Measurements from ENCODE around the gene PXT1. TPM values are rescaled to one million over a fixed set of nuclear protein-coding genes. Genes with fewer than 3 reads are reported as not detected.

Gene PXT1
- total and polyA plus RNA-seq, 9 of the 15 experiments (the other 6 are each of a cell fraction or from before 2014, with no cell fraction given) = 0.09 to 0.11 (median 0.10) TPM; not detected in 5

DNA sequence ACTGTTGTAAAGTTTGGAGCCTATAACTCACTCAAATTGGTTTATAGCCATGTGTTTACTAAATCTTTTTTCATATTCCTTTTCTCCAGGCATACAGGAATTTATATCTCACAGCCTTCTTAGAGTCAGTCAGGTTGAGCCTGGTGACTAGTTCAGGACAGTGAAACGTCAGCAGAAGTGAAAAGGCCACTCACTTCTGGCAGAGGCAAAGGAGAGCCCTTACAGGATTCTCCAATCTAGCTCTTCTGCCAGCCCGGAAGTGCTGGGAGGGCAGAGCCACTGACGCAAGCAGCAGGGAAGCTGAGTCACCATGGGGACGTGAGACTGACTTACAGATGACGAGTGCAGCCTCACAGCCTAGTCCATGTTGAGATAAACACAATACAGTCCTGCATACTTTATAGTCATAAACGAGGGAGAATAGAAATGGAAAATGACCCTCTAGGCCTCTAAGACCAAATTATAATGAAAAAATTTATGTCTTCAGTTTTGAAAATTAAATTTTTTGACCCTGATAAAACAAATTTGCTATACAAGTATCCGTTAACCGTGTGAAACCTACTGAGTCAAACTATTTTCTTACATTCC, 1.3 kb downstream of the PXT1 start (continued):
- TF ChIP-seq, protein P1, sequence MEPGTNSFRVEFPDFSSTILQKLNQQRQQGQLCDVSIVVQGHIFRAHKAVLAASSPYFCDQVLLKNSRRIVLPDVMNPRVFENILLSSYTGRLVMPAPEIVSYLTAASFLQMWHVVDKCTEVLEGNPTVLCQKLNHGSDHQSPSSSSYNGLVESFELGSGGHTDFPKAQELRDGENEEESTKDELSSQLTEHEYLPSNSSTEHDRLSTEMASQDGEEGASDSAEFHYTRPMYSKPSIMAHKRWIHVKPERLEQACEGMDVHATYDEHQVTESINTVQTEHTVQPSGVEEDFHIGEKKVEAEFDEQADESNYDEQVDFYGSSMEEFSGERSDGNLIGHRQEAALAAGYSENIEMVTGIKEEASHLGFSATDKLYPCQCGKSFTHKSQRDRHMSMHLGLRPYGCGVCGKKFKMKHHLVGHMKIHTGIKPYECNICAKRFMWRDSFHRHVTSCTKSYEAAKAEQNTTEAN (CRISPR knock-in tag; IDR thresholded peaks at IDR 0.05) = no peak
- TF ChIP-seq BACH1 (tag; IDR thresholded peaks at IDR 0.05) = peak; percentile 84; the same call in 1 of the 2 replicates
- TF ChIP-seq FOXP1 (CRISPR knock-in tag; IDR thresholded peaks at IDR 0.05) = no peak
- TF ChIP-seq CAMTA2 (CRISPR knock-in tag; conservative IDR thresholded peaks at IDR 0.05) = no peak
- TF ChIP-seq, protein P2, sequence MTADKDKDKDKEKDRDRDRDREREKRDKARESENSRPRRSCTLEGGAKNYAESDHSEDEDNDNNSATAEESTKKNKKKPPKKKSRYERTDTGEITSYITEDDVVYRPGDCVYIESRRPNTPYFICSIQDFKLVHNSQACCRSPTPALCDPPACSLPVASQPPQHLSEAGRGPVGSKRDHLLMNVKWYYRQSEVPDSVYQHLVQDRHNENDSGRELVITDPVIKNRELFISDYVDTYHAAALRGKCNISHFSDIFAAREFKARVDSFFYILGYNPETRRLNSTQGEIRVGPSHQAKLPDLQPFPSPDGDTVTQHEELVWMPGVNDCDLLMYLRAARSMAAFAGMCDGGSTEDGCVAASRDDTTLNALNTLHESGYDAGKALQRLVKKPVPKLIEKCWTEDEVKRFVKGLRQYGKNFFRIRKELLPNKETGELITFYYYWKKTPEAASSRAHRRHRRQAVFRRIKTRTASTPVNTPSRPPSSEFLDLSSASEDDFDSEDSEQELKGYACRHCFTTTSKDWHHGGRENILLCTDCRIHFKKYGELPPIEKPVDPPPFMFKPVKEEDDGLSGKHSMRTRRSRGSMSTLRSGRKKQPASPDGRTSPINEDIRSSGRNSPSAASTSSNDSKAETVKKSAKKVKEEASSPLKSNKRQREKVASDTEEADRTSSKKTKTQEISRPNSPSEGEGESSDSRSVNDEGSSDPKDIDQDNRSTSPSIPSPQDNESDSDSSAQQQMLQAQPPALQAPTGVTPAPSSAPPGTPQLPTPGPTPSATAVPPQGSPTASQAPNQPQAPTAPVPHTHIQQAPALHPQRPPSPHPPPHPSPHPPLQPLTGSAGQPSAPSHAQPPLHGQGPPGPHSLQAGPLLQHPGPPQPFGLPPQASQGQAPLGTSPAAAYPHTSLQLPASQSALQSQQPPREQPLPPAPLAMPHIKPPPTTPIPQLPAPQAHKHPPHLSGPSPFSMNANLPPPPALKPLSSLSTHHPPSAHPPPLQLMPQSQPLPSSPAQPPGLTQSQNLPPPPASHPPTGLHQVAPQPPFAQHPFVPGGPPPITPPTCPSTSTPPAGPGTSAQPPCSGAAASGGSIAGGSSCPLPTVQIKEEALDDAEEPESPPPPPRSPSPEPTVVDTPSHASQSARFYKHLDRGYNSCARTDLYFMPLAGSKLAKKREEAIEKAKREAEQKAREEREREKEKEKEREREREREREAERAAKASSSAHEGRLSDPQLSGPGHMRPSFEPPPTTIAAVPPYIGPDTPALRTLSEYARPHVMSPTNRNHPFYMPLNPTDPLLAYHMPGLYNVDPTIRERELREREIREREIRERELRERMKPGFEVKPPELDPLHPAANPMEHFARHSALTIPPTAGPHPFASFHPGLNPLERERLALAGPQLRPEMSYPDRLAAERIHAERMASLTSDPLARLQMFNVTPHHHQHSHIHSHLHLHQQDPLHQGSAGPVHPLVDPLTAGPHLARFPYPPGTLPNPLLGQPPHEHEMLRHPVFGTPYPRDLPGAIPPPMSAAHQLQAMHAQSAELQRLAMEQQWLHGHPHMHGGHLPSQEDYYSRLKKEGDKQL (CRISPR knock-in tag; IDR thresholded peaks at IDR 0.05; ENCODE audit: borderline replicate concordance) = no peak
- no peak for TF ChIP-seq ZNF239 (CRISPR knock-in tag; IDR thresholded peaks at IDR 0.05)
- TF ChIP-seq, protein P3, sequence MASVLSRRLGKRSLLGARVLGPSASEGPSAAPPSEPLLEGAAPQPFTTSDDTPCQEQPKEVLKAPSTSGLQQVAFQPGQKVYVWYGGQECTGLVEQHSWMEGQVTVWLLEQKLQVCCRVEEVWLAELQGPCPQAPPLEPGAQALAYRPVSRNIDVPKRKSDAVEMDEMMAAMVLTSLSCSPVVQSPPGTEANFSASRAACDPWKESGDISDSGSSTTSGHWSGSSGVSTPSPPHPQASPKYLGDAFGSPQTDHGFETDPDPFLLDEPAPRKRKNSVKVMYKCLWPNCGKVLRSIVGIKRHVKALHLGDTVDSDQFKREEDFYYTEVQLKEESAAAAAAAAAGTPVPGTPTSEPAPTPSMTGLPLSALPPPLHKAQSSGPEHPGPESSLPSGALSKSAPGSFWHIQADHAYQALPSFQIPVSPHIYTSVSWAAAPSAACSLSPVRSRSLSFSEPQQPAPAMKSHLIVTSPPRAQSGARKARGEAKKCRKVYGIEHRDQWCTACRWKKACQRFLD (CRISPR knock-in tag; IDR thresholded peaks at IDR 0.05) = peak; percentile 24; the same call in 1 of the 2 replicates
- no peak for TF ChIP-seq EWSR1 (IDR thresholded peaks at IDR 0.05; ENCODE audit: borderline replicate concordance, low read depth, partially characterized antibody)
- TF ChIP-seq, protein P4, sequence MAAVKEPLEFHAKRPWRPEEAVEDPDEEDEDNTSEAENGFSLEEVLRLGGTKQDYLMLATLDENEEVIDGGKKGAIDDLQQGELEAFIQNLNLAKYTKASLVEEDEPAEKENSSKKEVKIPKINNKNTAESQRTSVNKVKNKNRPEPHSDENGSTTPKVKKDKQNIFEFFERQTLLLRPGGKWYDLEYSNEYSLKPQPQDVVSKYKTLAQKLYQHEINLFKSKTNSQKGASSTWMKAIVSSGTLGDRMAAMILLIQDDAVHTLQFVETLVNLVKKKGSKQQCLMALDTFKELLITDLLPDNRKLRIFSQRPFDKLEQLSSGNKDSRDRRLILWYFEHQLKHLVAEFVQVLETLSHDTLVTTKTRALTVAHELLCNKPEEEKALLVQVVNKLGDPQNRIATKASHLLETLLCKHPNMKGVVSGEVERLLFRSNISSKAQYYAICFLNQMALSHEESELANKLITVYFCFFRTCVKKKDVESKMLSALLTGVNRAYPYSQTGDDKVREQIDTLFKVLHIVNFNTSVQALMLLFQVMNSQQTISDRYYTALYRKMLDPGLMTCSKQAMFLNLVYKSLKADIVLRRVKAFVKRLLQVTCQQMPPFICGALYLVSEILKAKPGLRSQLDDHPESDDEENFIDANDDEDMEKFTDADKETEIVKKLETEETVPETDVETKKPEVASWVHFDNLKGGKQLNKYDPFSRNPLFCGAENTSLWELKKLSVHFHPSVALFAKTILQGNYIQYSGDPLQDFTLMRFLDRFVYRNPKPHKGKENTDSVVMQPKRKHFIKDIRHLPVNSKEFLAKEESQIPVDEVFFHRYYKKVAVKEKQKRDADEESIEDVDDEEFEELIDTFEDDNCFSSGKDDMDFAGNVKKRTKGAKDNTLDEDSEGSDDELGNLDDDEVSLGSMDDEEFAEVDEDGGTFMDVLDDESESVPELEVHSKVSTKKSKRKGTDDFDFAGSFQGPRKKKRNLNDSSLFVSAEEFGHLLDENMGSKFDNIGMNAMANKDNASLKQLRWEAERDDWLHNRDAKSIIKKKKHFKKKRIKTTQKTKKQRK (IDR thresholded peaks at IDR 0.05; ENCODE audit: borderline replicate concordance, low read depth, low read length) = no peak
- TF ChIP-seq, protein P5, sequence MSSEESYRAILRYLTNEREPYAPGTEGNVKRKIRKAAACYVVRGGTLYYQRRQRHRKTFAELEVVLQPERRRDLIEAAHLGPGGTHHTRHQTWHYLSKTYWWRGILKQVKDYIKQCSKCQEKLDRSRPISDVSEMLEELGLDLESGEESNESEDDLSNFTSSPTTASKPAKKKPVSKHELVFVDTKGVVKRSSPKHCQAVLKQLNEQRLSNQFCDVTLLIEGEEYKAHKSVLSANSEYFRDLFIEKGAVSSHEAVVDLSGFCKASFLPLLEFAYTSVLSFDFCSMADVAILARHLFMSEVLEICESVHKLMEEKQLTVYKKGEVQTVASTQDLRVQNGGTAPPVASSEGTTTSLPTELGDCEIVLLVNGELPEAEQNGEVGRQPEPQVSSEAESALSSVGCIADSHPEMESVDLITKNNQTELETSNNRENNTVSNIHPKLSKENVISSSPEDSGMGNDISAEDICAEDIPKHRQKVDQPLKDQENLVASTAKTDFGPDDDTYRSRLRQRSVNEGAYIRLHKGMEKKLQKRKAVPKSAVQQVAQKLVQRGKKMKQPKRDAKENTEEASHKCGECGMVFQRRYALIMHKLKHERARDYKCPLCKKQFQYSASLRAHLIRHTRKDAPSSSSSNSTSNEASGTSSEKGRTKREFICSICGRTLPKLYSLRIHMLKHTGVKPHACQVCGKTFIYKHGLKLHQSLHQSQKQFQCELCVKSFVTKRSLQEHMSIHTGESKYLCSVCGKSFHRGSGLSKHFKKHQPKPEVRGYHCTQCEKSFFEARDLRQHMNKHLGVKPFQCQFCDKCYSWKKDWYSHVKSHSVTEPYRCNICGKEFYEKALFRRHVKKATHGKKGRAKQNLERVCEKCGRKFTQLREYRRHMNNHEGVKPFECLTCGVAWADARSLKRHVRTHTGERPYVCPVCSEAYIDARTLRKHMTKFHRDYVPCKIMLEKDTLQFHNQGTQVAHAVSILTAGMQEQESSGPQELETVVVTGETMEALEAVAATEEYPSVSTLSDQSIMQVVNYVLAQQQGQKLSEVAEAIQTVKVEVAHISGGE (CRISPR knock-in tag; IDR thresholded peaks at IDR 0.05) = no peak
